ENCODE results near the gene ABCA1. TPM values are rescaled to one million over a fixed set of nuclear protein-coding genes. Genes with fewer than 3 reads are reported as not detected.
"Not testable (repeated sequence)": the region's sequence is repeated elsewhere in the genome, so short reads cannot be mapped to it uniquely, and the experiment has no call there.

Gene ABCA1
- total and polyA plus RNA-seq, 10 of the 15 experiments (the other 5 are each of a cell fraction or from before 2014, with no cell fraction given), result 0.01 to 0.56 (median 0.16) TPM

- H3K79me2 ChIP-seq (ENCODE audit: control insufficient read depth, insufficient read depth, low read length), result no peaks in the 10 kb centered on the region
- no peaks in the 10 kb centered on the region for H3K4me1 ChIP-seq (ENCODE audit: control insufficient read depth, insufficient read depth, low read length)
- ChIA-PET POLR2A (no interaction called here), RAD21 (ENCODE audit: unreplicated experiment) (no interaction called here), SMC1A (ENCODE audit: uncharacterized antibody, unreplicated experiment) (no interaction called here), CTCF (no interaction called here)
- H3K27ac ChIP-seq (ENCODE audit: control insufficient read depth, insufficient read depth), result no peak overlapping the region
- H3K9me3 ChIP-seq (replicated peaks; ENCODE audit: control insufficient read depth, insufficient read depth, low read length), result no peaks in the 10 kb centered on the region
- intact Hi-C loops (cut with micrococcal nuclease; ENCODE audit: unreplicated experiment) (no loop called here), in situ Hi-C loops (cut with MboI) (no loop called here)
- TF ChIP-seq SUPT20H (IDR thresholded peaks at IDR 0.05; ENCODE audit: borderline replicate concordance, control insufficient read depth, low read depth, low read length), result no peak
- no peak for TF ChIP-seq FOXK2 (IDR thresholded peaks at IDR 0.05)
- no peak for TF ChIP-seq BCL11A (IDR thresholded peaks at IDR 0.05; ENCODE audit: low read depth, low read length)
- no peak for TF ChIP-seq RB1 (IDR thresholded peaks at IDR 0.05; ENCODE audit: borderline replicate concordance)
- TF ChIP-seq ZZZ3 (IDR thresholded peaks at IDR 0.05; ENCODE audit: control insufficient read depth, insufficient read length, low read depth), result no peak
- no peak for TF ChIP-seq SPI1 (IDR thresholded peaks at IDR 0.05; ENCODE audit: borderline replicate concordance, insufficient read depth, low read depth, low read length)
- no peak for TF ChIP-seq SREBF1 (IDR thresholded peaks at IDR 0.05; ENCODE audit: low read length)
- no peak for TF ChIP-seq NFIC (IDR thresholded peaks at IDR 0.05; ENCODE audit: low read depth, low read length)
- TF ChIP-seq POLR2AphosphoS5 (IDR thresholded peaks at IDR 0.05; ENCODE audit: low read length), result no peak
- TF ChIP-seq PAX5 (IDR thresholded peaks at IDR 0.05; ENCODE audit: borderline replicate concordance, low read depth, low read length), result no peak
- TF ChIP-seq CHD4 (IDR thresholded peaks at IDR 0.05), result no peak
- no peak for TF ChIP-seq MLLT1 (IDR thresholded peaks at IDR 0.05)
- no peak for TF ChIP-seq MAX (IDR thresholded peaks at IDR 0.05; ENCODE audit: low read depth, low read length)
- no peak for TF ChIP-seq ASH2L (IDR thresholded peaks at IDR 0.05; ENCODE audit: borderline replicate concordance, low read depth)
- TF ChIP-seq NFYA (IDR thresholded peaks at IDR 0.05; ENCODE audit: borderline replicate concordance, low read depth, low read length), result no peak
- TF ChIP-seq PML (IDR thresholded peaks at IDR 0.05; ENCODE audit: low read length), result no peak
- no peak for TF ChIP-seq STAT3 (IDR thresholded peaks at IDR 0.05; ENCODE audit: low read depth, low read length)
- TF ChIP-seq TCF3 (IDR thresholded peaks at IDR 0.05; ENCODE audit: borderline replicate concordance, insufficient read depth, low read depth, low read length), result no peak
- TF ChIP-seq WRNIP1 (IDR thresholded peaks at IDR 0.05; ENCODE audit: borderline replicate concordance, low read depth, low read length), result no peak
- H3K36me3 ChIP-seq (ENCODE audit: control insufficient read depth in 2 of 2, insufficient read depth in 2 of 2, low read length in 1 of 2), result no peaks in the 10 kb centered on the region
- FAIRE-seq (no peak), DNase-seq (ENCODE audit: low read depth, low spot score) (no peak), ATAC-seq (no peak)
- no TSS peak for BruUV-seq (replicated peaks)
- no peak overlapping the region for H3K4me3 ChIP-seq
- H2AFZ ChIP-seq (ENCODE audit: control insufficient read depth, low read depth, low read length), result no peak overlapping the region
- no peaks in the 10 kb centered on the region for H4K20me1 ChIP-seq (ENCODE audit: control insufficient read depth, insufficient read depth)
- no peak overlapping the region for H3K9ac ChIP-seq (ENCODE audit: control insufficient read depth, insufficient read depth, low read length)
- H3K27me3 ChIP-seq (replicated peaks in 1 of 2; ENCODE audit: control insufficient read depth in 2 of 2, insufficient read depth in 2 of 2, low read length in 1 of 2), result no peaks in the 10 kb centered on the region; a peak in 3 of 4 replicates
- 64% methylated on average over 4 of the region's 4 CpGs for WGBS (ENCODE audit: insufficient coverage, insufficient replicate concordance, low lambda C conversion rate, missing lambda C conversion rate)
- H3K4me2 ChIP-seq (ENCODE audit: control insufficient read depth, insufficient read depth), result no peak overlapping the region
Observed at GRCh38 chr9:104899759-104900247, 28.2 kb downstream of the ABCA1 start.

GRCh38 chr9:104898376-104898775 is 29.6 kb downstream of the ABCA1 start:
- H3K4me2 ChIP-seq (ENCODE audit: control insufficient read depth, insufficient read depth); DNase-seq (ENCODE audit: low read depth, low spot score); RAD21 ChIA-PET (ENCODE audit: unreplicated experiment); H3K9me3 ChIP-seq (replicated peaks; ENCODE audit: control insufficient read depth, insufficient read depth, low read length); in situ Hi-C loops (cut with MboI); intact Hi-C loops (cut with micrococcal nuclease; ENCODE audit: unreplicated experiment); CTCF ChIA-PET; POLR2A ChIA-PET; ATAC-seq; H3K36me3 ChIP-seq (ENCODE audit: control insufficient read depth in 2 of 2, insufficient read depth in 2 of 2, low read length in 1 of 2); FAIRE-seq; H3K4me1 ChIP-seq (ENCODE audit: control insufficient read depth, insufficient read depth, low read length); H3K9ac ChIP-seq (ENCODE audit: control insufficient read depth, insufficient read depth, low read length); H4K20me1 ChIP-seq (ENCODE audit: control insufficient read depth, insufficient read depth); H3K27ac ChIP-seq (ENCODE audit: control insufficient read depth, insufficient read depth); BruUV-seq (replicated peaks); H3K79me2 ChIP-seq (ENCODE audit: control insufficient read depth, insufficient read depth, low read length); H3K27me3 ChIP-seq (replicated peaks in 1 of 2; ENCODE audit: control insufficient read depth in 2 of 2, insufficient read depth in 2 of 2, low read length in 1 of 2); H3K4me3 ChIP-seq; H2AFZ ChIP-seq (ENCODE audit: control insufficient read depth, low read depth, low read length); SMC1A ChIA-PET (ENCODE audit: uncharacterized antibody, unreplicated experiment): not testable (repeated sequence)
- WGBS (ENCODE audit: insufficient coverage, insufficient replicate concordance, low lambda C conversion rate, missing lambda C conversion rate), result 54% methylated on average over 6 of the region's 6 CpGs
